Lower leg skin (tissue), 3 donors: Measurements from ENCODE around the gene HNRNPA0.

Source experiments
- CTCF ChIP-seq, 3 donors: fragments of 450-650 bp; IDR thresholded peaks; one replicate each; pipeline ENCODE4 v1.5.1; 2016; ENCODE audit warnings: antibody characterized with exemption in 3 of 3, mild to moderate bottlenecking in 3 of 3, moderate library complexity in 2 of 3
- POLR2A ChIP-seq, 2 donors: fragments of 450-650 bp; IDR thresholded peaks; one replicate each; pipeline ENCODE4 v1.6.1; 2016 to 2017; ENCODE audit warnings: antibody characterized with exemption in 2 of 2, mild to moderate bottlenecking in 1 of 2, moderate library complexity in 1 of 2

GRCh38 chr5:137758715-137759306, 4.6 kb upstream of the HNRNPA0 start:
- TF ChIP-seq POLR2A (IDR thresholded peaks at IDR 0.05) (no peak), CTCF (IDR thresholded peaks at IDR 0.05) (no peak)
